Activated CD8-positive, alpha-beta memory T cell treated with anti-CD3 and anti-CD28 coated beads, Interleukin-2, amount 50 U/mL, for 48 hours (primary cell): Measurements from ENCODE around the gene INPP5F.
"Not testable (repeated sequence)": the region's sequence is repeated elsewhere in the genome, so short reads cannot be mapped to it uniquely, and the experiment has no call there.

ENCODE experiments used
- DNase-seq: peaks from one replicate; pipeline ENCODE4 v3.0.0-alpha.2; 2020

Gene INPP5F

DNA sequence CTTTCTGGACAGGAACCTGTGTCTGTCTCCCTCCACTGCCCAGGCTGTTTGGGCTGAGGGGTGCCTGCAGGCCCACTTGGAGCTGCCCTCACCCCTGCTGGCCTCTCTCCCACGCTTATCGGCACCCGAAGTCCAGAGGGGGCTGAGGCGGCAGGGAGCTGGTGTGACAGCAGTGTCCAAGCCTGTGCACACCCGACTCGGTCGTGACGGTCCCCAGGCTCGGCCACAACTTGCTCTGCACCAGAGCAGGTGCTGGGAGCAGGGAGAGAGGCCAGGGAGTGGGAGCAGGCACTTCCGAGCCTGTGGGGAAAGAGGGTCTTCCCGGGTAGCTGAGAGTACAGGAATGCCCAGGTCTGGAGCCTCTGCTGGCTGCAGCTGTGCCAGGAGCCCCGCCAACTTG lies 23.0 kb downstream of the INPP5F start:
- DNase-seq, result no peak

DNA sequence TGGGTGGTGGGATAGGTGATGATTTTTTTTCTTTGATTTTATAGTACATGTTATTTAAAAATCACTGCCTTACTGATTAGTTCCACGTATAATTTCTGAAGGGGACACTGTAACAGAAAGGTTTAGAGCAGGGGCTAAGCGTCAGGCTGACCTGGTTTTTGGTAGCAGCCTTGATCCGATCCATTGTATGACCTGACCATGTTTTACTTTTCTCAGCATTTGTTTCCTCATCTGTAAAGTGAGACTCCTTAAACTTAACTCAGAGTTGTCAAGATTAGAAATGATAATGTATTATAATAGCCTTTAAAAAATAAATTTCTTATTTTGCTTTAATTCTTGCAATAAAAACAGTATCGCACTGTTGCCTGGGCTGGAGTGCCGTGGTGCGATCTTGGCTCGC lies 23.6 kb downstream of the INPP5F start:
- no peak for DNase-seq

DNA sequence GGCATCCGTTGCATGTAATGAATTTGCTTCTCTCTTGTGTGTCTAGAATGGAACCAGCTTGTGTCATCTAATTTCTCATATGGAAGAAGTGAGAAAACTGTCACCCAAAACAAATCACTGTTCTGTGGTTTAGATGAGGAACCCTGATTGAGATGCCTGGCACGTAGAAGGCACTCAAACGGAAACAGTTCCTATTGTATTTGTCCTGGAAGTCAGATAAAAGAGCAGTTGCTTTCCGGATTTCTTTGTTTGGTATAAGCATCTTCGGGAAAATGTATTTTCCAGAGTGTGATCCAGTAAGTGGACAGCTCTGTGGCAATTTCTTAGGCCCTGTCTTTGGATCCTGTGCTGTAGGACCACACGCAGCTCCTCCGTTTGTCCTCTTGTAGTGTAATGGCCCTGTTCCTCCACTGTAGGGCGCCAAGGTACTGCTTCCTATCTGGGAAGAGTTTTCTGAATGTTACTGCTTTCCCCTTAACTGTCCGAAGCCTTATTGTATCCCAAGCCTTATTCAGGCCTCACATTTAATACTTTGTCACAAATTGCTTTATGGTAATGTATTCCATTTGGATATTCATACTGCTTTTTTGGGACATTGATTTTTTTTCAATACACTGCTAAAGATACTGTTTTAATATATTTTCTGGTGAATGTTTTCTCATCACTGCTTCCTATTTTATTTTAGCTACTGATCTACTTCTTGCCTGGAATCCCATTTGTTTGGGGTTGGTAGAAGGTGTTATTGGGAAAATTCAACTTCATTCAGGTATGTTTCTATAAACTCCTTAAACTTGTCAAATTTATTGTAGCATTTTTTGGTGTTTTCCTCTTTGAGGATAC lies 24.8 kb downstream of the INPP5F start:
- peak; percentile 67 for DNase-seq

DNA sequence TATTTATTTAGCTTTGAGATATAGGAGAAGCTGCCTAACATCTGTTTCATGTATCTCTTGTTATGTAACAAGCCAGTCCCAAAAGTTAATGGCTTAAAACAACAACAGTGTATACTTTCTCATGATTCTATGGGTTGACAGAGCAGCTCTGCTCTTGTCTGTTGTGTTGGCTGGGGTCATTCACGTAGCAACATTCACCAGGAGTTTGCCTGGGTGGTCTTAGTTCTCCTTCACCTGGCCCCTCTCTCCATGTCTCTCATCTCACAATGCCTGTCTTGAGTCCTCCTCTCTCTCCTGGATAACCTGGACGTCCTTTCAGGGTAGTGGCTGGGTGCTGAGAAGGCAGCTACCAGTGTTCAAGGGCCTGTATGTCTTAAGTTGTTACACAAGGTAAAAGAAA lies 27.5 kb downstream of the INPP5F start:
- no peak for DNase-seq

DNA sequence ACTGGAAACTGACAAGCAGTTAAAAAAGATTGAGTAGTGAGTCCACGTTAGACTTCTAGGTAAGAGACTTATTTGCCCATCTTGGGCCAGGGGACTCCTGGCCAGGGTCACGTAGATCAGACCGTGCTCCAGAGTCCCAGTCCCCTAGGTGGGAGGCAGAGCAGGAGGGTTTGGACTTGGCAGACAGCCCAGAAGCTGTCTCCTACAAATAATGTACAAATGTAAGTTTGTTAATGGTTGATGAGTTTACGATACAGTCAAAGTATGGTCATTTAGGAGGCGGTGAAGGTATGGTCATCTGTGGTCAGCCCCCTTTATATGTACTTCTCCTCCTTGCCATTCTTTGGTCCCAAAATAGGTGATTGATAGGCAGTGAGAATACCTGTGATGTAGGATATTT lies 28.2 kb downstream of the INPP5F start:
- DNase-seq, result no peak

DNA sequence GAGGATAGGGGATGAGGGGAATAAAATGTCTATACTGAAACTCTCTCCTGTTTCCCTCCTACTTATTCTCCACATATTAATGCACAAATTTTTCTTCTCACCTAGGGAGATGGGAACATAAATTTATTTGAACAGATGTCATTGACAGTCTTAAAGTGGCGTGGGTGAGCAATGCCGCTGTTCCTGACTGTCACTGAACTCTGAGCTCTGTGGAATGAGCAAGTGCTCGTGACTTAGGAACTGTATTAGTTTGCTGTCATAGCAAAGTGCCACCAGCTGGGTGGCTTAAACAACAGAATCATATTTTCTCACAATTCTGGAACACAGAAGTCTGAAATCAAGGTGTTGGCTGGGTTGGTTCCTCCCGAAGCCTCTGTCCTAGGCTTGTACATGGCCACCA lies 29.1 kb downstream of the INPP5F start:
- no peak for DNase-seq

DNA sequence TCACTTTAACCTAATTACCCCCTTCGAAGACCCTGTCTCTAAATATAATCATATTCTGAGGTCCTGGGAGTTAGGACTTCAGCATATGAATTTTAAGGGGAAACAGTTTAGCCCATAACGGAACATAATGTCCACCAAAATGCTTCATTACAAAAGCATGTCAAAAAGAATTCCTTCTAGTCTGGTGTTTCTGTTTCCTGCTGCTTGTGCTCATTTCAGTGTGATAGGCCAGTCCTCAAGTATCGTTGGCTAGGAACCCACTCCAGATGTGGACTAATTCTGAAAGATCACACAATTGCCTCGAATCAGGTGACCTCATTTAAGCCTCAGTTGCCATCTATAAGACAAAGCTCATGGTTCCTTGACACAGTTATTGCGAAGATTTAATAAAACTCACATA lies 29.6 kb downstream of the INPP5F start:
- no peak for DNase-seq

DNA sequence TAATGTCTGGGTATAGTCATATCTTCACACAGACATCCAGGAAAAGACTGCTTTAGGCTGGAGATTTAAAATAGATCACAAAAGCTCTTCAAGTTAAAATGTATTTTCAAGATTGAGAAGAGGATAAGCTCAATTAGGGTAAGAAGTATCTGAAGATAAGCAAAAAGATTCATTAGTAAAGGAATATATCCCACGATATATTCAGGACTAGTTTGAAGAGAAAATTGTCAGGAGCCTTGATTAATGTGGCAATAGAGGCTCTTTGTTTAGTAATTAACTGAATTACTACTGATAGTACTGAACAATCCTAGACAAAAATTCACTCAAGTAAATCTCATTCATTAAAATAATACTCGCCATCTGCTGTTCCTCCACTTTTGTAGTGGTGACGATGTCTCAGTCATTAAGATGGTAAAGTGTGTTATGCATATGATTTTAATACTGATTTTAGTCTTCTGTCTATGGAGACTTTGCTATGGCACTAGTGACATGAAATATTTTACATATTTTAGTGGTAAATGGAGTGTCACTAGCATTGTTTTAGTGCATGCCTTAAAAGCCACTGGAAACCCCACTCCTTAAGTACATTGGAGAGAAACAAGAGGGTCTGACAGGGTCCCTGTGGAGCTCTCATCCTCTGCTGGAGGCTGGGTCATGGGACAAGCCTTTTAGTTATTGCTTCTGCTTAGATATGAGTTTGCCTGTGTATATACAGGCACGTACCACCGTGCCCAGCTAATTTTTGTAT lies 32.8 kb downstream of the INPP5F start:
- no peak for DNase-seq

DNA sequence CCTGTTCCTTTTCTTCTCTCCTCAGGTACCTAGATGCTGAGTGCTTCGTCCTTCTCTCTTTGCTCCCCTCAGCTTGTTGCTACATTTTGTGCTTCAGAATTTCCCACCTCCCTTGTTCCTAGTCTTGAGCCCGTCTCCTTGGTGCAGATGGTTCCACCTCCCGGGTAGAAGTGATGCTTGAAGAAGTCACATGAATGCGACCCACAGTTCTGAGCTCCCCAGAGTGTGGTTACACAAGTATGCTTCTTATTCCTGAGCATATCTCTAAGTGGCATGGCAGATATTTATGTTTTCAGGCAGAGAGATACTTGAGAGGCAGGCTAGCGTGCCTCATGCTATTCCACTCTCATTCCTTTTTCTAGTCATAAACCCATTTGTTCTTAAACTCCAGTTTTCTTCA lies 34.0 kb downstream of the INPP5F start:
- DNase-seq, result no peak

DNA sequence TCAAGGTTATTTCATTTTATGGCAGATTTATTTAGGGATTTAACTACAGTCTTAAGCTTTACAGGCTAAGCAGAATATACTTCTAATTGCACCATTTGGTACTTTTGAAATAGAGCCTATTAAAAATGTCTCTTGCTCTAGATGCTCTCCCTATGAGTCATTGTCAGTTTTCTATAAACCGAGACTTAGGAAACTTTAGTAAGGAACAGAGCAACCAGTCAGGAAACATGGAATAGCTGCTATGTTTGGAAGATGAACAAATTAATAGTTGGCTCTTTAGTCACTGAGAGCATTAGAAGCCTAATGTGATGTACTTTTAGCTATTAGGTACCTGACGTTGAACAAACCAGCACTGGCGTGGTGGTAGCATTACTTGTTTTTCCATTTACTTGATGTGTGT lies 35.3 kb downstream of the INPP5F start:
- DNase-seq, result no peak

DNA sequence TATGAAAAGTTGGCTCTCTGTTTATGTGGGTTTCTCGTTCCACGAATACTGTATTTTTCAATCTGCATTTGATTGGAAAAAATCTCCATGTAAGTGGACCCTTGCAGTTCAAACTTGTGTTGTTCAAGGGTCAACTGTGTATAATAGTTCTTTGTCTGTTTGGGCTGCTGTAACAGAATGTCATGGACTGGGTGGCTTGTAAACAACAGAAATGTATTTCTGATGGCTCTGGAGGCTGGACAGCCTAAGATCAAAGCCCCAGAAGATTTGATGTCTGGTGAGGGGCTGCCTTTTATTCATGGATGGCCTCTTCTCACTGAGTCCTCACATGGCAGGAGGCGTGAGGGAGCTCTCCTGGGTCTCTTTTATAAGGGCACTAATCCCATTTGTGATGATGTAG lies 36.2 kb downstream of the INPP5F start:
- no peak for DNase-seq

DNA sequence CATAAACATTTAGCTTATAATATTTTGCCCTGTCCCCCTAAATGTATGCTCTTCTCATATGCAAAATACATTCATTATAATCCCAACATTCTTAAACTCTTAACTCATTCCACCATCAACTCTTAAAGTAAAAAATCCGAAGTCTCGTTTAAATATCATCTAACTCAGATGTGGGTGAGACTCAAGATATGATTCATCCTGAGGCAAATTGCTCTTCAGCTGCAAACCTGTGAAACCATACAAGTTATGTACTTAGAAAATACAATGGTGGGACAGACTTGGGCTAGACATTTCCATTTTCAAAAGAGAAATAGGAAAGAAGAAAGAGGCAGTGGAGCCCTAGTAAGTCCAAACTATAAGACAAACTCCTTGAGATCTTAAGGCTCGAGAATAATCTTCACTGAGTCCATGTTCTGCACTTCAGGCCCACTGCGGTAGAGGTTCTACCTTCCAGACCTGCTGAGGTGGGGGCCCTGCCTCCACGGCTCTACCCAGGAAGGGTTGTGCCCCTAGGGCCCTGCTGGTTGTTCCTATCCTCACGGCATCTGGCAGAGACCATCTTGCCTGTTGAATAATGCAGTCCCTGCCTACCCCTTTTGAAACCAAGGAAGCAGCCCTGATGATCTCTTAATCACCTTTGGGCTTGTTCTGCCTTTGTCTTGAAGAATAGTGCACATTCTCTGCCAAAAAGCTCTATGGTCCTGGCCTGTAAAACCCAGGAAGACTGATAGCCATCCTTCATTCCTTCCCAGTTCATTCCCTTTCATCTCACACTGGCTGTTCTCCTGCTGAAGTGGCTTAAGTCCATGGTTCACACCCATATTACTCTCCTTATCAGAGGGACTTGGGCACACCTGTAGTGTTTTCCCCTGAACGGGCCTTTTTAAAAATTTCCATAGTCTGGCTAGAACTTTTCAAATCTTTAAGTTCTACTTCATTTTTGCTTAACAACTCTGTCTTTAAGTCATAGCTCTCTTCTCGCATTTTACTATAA lies 37.3 kb downstream of the INPP5F start:
- no peak for DNase-seq

DNA sequence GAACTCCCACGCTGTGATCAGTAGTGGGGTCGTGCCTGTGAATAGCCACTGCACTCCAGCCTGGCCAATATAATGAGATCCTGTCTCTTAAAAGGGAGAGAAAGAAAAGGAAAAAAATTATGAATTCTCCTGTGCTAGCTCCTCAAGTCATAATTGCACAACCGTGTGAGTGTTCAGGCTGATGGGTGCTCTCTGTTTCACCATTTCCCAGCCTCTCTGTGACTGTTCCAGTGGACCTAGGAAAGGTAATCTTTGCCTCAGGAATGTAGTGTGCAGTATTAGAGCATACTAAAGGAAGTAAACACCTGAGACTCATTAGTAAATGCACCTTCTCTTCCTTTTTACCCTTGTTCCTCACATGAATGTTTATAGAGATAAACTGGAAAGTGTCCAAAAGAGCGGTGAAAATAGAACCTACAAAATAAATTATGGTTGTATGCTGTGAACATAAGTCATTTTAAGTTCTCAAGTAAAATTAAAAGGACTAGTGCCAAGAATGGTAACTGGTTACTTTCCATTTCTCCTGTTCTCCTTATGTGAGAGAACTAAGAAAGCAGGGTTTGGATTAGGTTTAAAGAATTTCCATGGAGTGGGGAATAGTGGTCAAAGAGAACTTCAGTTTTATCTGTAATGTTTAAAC lies 42.7 kb downstream of the INPP5F start:
- no peak for DNase-seq

DNA sequence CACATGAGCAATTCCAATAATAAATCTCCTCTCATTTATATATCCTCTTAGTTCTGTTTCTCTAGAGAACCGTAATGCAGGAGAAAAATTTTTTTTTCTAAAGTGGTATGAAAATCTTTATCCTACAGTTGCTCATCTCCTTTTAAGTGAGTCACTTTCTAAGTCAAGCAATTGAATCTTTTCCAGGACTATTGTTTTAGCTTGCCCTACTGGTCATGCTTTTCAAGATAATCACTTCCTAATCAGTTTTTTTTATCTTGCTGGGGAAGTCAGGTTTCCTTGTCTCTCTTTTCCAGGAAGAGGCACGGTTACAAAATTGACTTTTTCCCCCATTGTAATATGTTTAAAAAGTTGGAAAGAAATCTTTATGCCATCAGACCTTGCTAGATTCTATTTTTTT lies 44.0 kb downstream of the INPP5F start:
- no peak for DNase-seq

DNA sequence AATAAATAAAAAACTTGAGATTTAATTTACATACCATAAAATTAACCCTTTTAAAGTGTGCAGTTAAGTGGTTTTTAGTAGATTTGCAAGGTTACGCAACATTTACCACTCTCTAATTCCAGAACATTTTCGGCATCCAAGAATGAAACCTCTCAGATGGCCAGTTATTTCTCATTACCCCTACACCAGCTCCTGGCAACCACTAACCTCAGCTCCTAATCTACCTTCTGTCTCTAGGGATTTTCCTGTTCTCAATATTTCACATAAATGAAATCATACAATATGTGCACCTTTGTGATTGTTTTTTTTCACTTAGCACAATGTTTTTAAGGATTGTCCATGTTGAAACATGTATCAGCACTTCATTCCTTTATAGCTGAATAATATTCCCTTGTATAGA lies 45.1 kb downstream of the INPP5F start:
- DNase-seq, result no peak

DNA sequence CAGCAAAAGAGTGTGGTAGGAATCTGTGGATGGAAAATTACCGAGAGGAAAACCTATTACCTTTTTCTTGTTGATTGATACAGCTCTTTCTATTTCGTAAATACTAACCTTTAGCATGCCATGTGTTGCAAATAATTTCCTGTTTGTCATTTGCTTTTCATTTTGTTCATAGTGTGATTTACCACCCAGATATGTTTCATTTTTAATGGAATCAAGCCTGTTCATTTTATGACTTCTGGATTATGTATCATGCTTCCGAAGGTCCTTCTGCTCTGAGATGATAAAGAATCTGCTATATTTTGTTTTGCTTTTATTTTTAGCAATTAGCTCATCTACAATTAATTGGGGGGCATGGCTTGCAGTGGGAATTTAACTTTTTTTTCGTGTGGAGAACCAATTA lies 46.5 kb downstream of the INPP5F start:
- no peak for DNase-seq

DNA sequence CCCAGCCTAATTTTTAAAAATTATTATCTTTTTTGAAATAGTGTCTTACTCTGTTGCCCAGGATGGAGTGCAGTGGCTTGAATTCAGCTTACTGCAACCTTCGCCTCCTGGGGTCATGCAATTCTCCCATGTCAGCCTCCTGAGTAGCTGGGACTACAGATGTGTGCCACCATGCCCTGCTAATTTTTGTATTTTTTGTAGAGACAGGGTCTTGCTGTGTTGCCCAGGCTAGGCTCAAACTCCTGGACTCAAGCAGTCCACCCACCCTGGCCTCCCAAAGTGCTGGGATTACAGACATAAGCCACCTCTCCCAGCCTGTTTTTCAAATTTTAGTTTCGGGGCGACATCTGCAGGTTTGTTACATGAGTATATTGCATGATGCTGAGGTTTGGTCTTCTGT lies 47.2 kb downstream of the INPP5F start:
- DNase-seq, result not testable (repeated sequence)

DNA sequence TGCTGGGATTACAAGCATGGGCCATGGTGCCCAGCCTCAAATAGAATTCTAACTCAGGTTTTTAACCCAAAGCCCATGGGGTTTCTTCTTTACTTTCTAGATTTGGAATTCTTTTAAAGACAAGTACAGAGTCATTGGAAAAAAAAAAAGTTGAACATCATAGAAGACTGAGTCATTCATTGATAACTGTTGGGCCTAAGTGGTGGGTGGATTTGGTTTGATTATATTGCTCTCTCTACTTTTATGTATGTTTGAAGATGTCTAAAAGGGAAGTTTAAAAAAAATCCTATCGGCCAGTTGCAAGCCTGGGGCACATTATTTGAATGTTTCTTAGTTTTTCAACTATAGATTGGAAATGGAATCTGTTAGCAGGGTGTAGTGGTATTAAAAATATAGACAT lies 49.7 kb downstream of the INPP5F start:
- no peak for DNase-seq

DNA sequence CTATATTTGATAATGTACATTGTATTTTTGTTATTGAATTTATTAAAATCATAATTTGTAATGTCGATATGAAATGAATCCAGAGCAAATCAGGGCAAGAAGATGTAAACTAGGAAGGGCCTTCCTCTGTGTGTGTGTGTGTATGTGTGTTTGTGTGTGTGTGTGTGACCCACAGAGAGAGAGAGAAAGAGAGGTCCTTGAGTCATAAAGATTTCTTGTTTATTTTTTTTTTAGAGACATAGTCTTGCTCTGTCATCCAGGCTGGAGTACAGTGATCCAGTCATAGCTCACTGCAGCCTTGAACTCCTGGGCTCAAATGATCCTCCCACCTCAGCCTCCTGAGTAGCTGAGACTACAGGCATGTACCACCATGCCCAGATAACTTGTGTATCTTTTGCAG lies 50.7 kb downstream of the INPP5F start:
- DNase-seq, result no peak

DNA sequence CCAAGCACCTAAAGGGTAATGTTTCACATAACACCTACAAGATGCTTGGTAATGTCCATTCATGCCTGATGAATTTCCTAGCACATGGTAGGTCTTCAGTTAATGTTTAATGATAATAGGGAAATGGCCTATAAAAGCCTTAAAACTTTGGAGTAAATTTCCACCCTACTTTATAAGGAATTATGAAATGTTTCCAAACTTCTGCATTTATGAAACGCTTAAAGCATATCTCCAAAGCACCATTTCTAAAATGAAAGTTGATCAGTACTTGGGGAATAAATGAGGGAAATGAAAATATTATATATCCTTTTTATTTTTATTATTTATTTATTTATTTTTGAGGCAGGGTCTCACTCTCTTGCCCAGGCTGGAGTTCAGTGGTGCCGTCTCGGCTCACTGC lies 51.8 kb downstream of the INPP5F start:
- no peak for DNase-seq

DNA sequence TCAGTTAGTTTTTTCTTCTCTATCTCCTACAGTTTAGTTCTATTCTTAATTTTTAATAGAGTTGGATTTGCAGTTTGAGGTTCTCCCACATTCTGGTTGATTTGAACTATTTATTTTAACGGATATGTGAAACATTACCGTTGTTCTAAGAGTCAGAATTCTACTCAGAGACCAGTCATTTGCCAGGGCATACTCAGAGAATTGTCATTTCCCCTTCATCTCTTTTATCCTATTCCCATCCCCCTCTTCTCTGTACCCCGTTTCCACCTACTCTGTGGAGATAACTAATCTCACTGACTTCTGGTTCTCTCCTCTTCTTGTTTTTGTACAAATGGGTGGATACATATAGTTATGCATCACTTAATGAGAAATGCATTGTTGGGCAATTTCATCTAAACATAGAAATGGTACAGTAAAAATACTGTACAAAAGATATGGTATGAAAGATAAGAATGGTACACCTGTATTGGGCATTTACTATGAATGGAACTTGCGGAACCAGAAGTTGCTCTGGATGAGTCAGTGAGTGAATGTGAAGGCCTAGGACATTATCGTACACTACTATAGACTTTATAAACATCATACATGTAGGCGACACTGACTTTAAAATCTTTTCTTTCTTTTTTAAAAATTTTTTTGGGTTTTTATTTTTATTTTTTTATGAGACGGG lies 53.1 kb downstream of the INPP5F start:
- DNase-seq, result no peak

DNA sequence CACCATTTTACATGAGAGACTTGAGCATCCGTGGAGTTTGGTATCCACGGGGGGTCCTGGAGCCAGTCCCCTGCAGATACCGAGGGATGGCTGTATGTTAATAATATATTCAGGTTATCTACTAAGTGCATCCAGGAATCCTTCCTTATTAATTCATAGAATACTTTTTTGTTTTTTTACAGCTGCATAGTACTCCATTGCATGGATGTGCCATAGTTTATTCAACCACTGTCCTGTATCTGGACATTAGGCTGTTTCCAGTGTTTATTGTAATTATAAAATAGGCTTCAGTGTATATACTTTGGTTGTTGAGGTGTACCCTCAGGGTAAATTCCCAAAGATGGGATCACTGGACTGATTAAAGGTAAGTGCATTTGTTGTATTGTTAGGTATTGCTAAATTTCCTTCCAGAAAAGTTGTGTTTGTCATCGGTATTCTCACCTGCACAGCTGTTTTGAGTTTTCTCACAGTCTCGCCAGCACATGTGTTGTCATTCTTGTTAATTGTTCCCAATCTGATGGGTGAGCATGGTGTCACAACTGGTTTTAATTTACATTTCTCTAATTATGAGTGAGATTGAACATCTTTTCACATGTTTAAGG lies 55.1 kb downstream of the INPP5F start:
- DNase-seq, result no peak
